Activated naive CD4-positive, alpha-beta T cell treated with anti-CD3 and anti-CD28 coated beads, Interleukin-2, amount 50 U/mL, for 24 hours (primary cell): ENCODE results near the gene SCN3A.

Experiments used
- H3K27ac Mint-ChIP-seq: one replicate; pipeline ENCODE4 v1.8.0; 2021; ENCODE audit warnings: mild to moderate bottlenecking, mixed read lengths
- H3K27me3 Mint-ChIP-seq: one replicate; pipeline ENCODE4 v1.8.0; 2021; ENCODE audit warnings: mixed read lengths
- H3K36me3 Mint-ChIP-seq: one replicate; pipeline ENCODE4 v1.8.0; 2021; ENCODE audit warnings: mixed read lengths
- H3K4me1 Mint-ChIP-seq: one replicate; pipeline ENCODE4 v1.8.0; 2021; ENCODE audit warnings: mixed read lengths
- H3K4me3 Mint-ChIP-seq: one replicate; pipeline ENCODE4 v1.8.0; 2021; ENCODE audit warnings: mild to moderate bottlenecking, mixed read lengths
- H3K9me3 Mint-ChIP-seq: one replicate; pipeline ENCODE4 v1.8.0; 2021; ENCODE audit warnings: mixed read lengths

The SCN3A gene

DNA sequence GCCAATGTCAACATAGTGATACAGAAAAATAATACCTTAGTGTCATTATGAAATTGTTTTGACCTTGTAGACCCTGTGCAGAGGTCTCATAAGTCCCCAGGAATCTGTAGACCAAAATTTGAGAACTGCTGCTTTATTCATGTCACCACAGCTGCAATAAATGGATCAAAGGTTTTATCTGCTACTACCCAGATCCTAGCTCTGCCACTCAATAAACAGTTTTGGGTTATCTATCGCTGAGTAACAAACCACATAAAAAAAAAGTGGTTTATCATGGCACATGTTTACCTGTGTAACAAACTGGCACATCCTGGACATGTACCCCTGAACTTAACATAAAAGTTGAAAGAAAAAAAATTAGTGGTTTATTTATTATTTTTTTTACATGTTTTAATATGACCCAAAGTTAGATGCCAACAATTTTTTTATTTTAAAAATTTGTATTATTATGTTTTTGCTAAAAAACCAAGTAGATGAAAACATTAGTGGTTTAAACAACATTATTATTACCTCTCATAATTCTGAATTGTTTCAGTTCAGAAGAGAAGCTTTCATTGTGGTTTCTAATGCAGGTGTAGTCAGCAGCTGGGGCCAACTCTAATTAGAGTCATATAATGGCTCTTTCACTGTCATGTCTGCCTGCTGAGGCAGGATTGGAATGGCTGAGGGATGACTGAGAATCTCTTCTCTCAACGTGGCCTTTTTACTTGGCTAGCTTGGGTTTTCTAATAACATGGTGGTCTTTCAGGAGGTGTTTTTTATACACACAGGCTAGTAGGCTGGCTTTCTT is 145.2 kb downstream of the SCN3A start:
- H3K4me3 Mint-ChIP-seq = no peak overlapping the region
- no peak overlapping the region for H3K27ac Mint-ChIP-seq
- H3K27me3 Mint-ChIP-seq = peaks cover 1% of the 10 kb centered on the region
- no peaks in the 10 kb centered on the region for H3K4me1 Mint-ChIP-seq
- no peaks in the 10 kb centered on the region for H3K9me3 Mint-ChIP-seq
- H3K36me3 Mint-ChIP-seq = no peaks in the 10 kb centered on the region

DNA sequence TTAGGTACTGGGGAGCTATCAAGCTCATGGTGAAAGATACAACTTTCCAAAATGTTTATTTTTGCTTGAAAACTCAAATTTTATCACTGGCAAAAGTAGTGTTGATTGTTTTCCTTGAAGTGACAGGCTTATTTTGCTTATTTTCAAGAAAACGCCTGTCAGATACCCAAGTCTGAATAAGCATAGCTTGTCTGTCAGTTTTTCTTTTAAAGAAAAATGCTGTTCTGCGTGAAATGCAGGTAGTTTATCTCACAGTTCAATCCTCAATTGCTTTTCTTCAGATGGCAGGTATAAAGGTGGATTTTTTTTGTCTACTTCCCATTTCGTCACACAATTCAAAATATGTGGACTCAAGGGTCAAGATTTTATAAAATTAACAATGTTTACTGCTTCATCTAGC is 145.9 kb downstream of the SCN3A start:
- no peak overlapping the region for H3K4me3 Mint-ChIP-seq
- no peak overlapping the region for H3K27ac Mint-ChIP-seq

DNA sequence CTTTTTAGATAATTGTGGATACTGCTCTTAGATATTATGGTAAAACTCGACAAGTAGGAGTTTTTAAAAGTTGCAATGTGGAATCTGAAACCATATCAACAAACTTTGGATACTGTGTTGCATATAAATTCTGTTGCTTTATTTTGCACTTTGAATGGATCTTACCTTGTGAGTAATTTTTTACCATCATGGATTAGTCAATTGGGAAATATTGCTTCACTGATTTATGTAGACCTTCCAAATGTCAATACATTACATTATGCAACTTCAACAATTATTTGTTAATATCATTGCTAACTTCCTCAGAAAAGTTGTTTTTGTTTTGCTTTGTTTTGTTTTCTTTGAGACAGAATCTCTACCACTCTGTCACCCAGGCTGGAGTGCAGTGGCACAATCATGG is 146.5 kb downstream of the SCN3A start:
- H3K27me3 Mint-ChIP-seq = peaks cover 1% of the 10 kb centered on the region
- H3K4me1 Mint-ChIP-seq = no peaks in the 10 kb centered on the region
- H3K4me3 Mint-ChIP-seq = no peak overlapping the region
- no peaks in the 10 kb centered on the region for H3K9me3 Mint-ChIP-seq
- no peak overlapping the region for H3K27ac Mint-ChIP-seq
- no peaks in the 10 kb centered on the region for H3K36me3 Mint-ChIP-seq

More for the DNA sequence above, 145.9 kb downstream of the SCN3A start:
- no peaks in the 10 kb centered on the region for H3K9me3 Mint-ChIP-seq
- H3K4me1 Mint-ChIP-seq = no peaks in the 10 kb centered on the region
- no peaks in the 10 kb centered on the region for H3K36me3 Mint-ChIP-seq
- H3K27me3 Mint-ChIP-seq = peaks cover 1% of the 10 kb centered on the region

DNA sequence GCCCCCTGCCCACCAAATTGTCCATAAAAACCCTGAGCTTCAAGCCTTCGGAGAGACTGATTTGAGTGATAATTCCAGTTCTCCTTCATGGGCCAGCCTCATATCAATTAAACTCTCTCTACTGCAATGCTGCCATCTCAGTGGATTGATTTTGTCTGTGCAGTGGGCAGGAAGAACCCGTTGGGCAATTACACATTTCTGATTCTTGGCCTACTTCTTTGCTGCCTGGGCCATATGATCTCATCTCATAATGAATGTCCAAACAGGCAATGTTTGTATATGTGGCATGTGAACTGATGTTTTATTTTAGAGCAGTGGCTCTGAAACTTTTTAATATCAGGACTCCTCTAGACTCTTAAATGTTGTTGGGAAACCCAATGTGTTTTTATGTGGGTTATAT is 147.3 kb downstream of the SCN3A start:
- Mint-ChIP-seq H3K4me3 (no peak overlapping the region), H3K36me3 (no peaks in the 10 kb centered on the region)

DNA sequence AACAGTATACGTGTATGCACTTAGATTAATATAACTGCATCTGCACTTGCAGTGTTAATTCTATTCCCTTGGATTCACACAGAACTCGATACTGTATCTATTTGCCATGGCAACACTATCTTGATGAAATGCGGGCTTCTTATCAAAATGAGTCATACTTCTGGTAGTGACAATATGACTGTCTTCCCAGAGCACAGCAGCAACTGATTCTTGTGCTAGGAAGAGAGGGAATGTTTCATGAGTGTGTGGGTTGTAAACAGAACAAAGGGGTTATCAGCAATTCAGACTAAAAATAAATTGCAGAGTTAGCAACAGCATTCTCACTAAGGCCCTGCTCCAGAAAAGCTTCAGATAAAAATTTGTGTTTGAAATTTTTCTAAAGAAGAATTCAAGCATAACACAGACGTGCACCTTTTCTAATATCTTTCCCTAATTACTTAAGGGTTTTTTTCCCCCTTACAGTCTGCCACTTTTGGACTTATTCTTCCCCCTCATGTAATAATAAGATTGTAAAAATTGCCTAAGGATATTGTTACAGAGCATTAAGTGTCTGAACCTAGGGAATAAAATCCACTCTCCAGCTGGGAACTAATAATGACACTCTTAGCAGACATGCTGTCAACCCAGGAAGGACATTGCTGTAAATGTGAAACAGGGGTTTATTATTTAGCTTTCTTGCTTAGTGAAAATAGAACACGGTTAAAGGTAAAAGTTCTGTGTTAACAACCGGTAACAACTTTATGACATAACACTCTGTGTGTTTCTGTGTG is 148.6 kb downstream of the SCN3A start:
- Mint-ChIP-seq H3K27ac (no peak overlapping the region), H3K9me3 (no peaks in the 10 kb centered on the region), H3K4me3 (no peak overlapping the region), H3K36me3 (no peaks in the 10 kb centered on the region), H3K27me3 (peaks cover 1% of the 10 kb centered on the region), H3K4me1 (no peaks in the 10 kb centered on the region)

More for the DNA sequence above, 147.3 kb downstream of the SCN3A start:
- H3K9me3 Mint-ChIP-seq = no peaks in the 10 kb centered on the region
- H3K27ac Mint-ChIP-seq = no peak overlapping the region
- no peaks in the 10 kb centered on the region for H3K4me1 Mint-ChIP-seq
- peaks cover 1% of the 10 kb centered on the region for H3K27me3 Mint-ChIP-seq

DNA sequence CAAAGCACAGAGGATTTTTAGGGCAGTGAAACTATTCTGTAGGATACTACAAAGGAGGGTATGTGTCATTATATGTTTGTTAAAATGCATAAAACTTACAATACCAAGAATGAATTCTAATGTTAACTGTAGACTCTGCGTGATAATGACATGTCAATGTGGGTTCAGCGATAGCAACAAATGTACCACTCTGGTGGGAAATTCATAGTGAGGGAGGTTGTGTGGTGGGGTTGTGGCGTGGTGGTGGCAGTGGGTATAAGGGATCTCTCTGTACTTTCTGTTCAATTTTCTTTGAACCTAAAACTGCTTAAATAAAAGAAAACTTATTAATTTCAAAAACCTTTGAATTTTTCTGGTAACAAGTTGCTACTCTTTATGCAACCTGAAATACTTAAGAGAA is 149.2 kb downstream of the SCN3A start:
- no peak overlapping the region for H3K27ac Mint-ChIP-seq
- H3K36me3 Mint-ChIP-seq = no peaks in the 10 kb centered on the region
- peaks cover 3% of the 10 kb centered on the region for H3K27me3 Mint-ChIP-seq
- H3K4me3 Mint-ChIP-seq = no peak overlapping the region
- no peaks in the 10 kb centered on the region for H3K9me3 Mint-ChIP-seq
- no peaks in the 10 kb centered on the region for H3K4me1 Mint-ChIP-seq

DNA sequence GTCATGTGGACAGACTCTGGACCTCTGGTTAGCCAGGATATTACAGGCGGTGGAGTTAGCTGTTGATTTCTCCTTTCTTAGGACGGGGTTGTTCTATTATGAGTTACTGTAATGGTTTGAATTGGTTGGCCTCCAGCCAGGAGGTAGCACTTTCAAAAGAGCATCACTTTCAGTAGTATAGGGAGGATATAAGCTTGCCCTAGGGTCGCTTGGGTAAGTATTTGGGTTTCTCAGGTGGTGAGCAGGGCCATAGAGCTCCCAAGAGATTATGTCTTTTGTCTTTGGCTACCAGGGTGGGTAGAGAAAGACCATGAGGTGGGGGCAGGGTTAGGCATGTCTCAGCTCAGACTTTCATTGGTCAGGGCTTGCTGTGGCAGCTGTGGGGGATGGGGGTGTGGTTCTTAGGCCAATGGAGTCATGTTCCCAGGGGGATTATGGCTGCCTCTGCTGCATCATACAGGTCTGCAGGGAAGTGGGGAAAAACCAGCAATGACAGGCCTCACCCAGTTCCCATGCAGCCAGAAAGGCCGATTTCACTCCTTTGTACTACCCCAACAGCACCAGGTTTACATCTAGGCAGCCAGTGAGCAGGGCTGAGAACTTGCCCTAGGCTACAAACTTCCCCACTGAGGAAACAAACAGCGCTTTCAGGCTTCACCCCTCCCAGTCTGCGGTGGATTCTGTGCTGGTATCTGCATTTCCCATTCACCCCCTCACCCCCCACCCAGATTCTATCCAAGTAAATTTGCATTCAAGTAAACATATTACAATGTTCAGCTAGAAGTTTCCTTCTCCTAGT is 159.1 kb downstream of the SCN3A start:
- Mint-ChIP-seq H3K4me3 (no peak overlapping the region), H3K36me3 (peaks cover 1% of the 10 kb centered on the region), H3K9me3 (peaks cover 16% of the 10 kb centered on the region), H3K27me3 (peaks cover 9% of the 10 kb centered on the region), H3K4me1 (no peaks in the 10 kb centered on the region), H3K27ac (no peak overlapping the region)
